ENCODE results near the gene MYO1B. TPM values are rescaled to one million over a fixed set of nuclear protein-coding genes. Genes with fewer than 3 reads are reported as not detected.

MYO1B gene
- polyA plus RNA-seq, 1 donor (not counting 4 experiments of a cell fraction or from before 2014, with no cell fraction given), result 277 TPM

- peaks cover 87% of the 10 kb centered on the region for H3K79me2 ChIP-seq (ENCODE audit: control insufficient read depth, insufficient read depth, low read length)
- dilution Hi-C loops (cut with MboI; ENCODE audit: extremely low pct_ligation_motif_present, low sequenced_read_pairs), result no loop called here
- peaks cover 11% of the 10 kb centered on the region for H4K20me1 ChIP-seq (ENCODE audit: control insufficient read depth, extremely low read depth, insufficient read depth, low read length)
- TF ChIP-seq EZH2 (IDR thresholded peaks at IDR 0.05; ENCODE audit: low read length) (no peak), CTCF (optimal IDR thresholded peaks at IDR 0.05 in 1 of 3, IDR thresholded peaks at IDR 0.05 in 1 of 3, conservative IDR thresholded peaks at IDR 0.05 in 1 of 3; ENCODE audit: extremely low read depth in 1 of 3, insufficient read depth in 2 of 3, low read length in 3 of 3) (no peak)
- peaks cover 16% of the 10 kb centered on the region for H3K4me1 ChIP-seq (ENCODE audit: control insufficient read depth, extremely low read depth, insufficient read depth, low read length)
- no peak for DNase-seq (ENCODE audit: low read depth, low spot score)
- no peaks in the 10 kb centered on the region for H3K27me3 ChIP-seq (ENCODE audit: control insufficient read depth, extremely low read depth, insufficient read depth, low read length)
- H3K9ac ChIP-seq (ENCODE audit: control insufficient read depth, extremely low read depth, insufficient read depth, low read length), result no peak overlapping the region
- H3K9me3 ChIP-seq (ENCODE audit: control insufficient read depth, low read depth, low read length), result no peaks in the 10 kb centered on the region
- peak; percentile 75 for FAIRE-seq
- peaks cover 3% of the 10 kb centered on the region for H3K9me1 ChIP-seq (ENCODE audit: control insufficient read depth, extremely low read depth, insufficient read depth, low read length)
- H3K27ac ChIP-seq (ENCODE audit: control insufficient read depth, insufficient read depth, low read length), result no peak overlapping the region
- no peak overlapping the region for H3K4me3 ChIP-seq (ENCODE audit: control insufficient read depth in 2 of 3, extremely low read depth in 1 of 3, insufficient read depth in 2 of 3, low read depth in 1 of 3, low read length in 3 of 3)
- no peak overlapping the region for H3K4me2 ChIP-seq (ENCODE audit: control insufficient read depth, extremely low read depth, insufficient read depth, low read depth, low read length)
- H2AFZ ChIP-seq (ENCODE audit: control insufficient read depth, low read length), result no peak overlapping the region
- H3K36me3 ChIP-seq (ENCODE audit: control insufficient read depth in 2 of 2, extremely low read depth in 1 of 2, insufficient read depth in 2 of 2, low read length in 2 of 2), result peaks cover 22 to 39% of the 10 kb centered on the region in 2 experiments
Observed at GRCh38 chr2:191333911-191334357, 88.7 kb downstream of the MYO1B start.

GRCh38 chr2:191335875-191336464 lies 90.8 kb downstream of the MYO1B start:
- H3K9ac ChIP-seq (ENCODE audit: control insufficient read depth, extremely low read depth, insufficient read depth, low read length), result no peak overlapping the region
- H3K79me2 ChIP-seq (ENCODE audit: control insufficient read depth, insufficient read depth, low read length), result peaks cover 82% of the 10 kb centered on the region
- no peaks in the 10 kb centered on the region for H3K9me1 ChIP-seq (ENCODE audit: control insufficient read depth, extremely low read depth, insufficient read depth, low read length)
- peaks cover 9% of the 10 kb centered on the region for H4K20me1 ChIP-seq (ENCODE audit: control insufficient read depth, extremely low read depth, insufficient read depth, low read length)
- H3K27me3 ChIP-seq (ENCODE audit: control insufficient read depth, extremely low read depth, insufficient read depth, low read length), result no peaks in the 10 kb centered on the region
- H3K27ac ChIP-seq (ENCODE audit: control insufficient read depth, insufficient read depth, low read length), result no peak overlapping the region
- peaks cover 16% of the 10 kb centered on the region for H3K4me1 ChIP-seq (ENCODE audit: control insufficient read depth, extremely low read depth, insufficient read depth, low read length)
- H3K4me3 ChIP-seq (ENCODE audit: control insufficient read depth in 2 of 3, extremely low read depth in 1 of 3, insufficient read depth in 2 of 3, low read depth in 1 of 3, low read length in 3 of 3), result no peak overlapping the region
- H3K9me3 ChIP-seq (ENCODE audit: control insufficient read depth, low read depth, low read length), result no peaks in the 10 kb centered on the region
- H3K36me3 ChIP-seq (ENCODE audit: control insufficient read depth in 2 of 2, extremely low read depth in 1 of 2, insufficient read depth in 2 of 2, low read length in 2 of 2), result peaks cover 15 to 25% of the 10 kb centered on the region in 2 experiments
- FAIRE-seq, result no peak
- no peak for DNase-seq (ENCODE audit: low read depth, low spot score)
- TF ChIP-seq CTCF (optimal IDR thresholded peaks at IDR 0.05 in 1 of 3, IDR thresholded peaks at IDR 0.05 in 1 of 3, conservative IDR thresholded peaks at IDR 0.05 in 1 of 3; ENCODE audit: extremely low read depth in 1 of 3, insufficient read depth in 2 of 3, low read length in 3 of 3) (no peak), EZH2 (IDR thresholded peaks at IDR 0.05; ENCODE audit: low read length) (no peak)
- H3K4me2 ChIP-seq (ENCODE audit: control insufficient read depth, extremely low read depth, insufficient read depth, low read depth, low read length), result no peak overlapping the region
- dilution Hi-C loops (cut with MboI; ENCODE audit: extremely low pct_ligation_motif_present, low sequenced_read_pairs), result no loop called here
- H2AFZ ChIP-seq (ENCODE audit: control insufficient read depth, low read length), result no peak overlapping the region
